SU-DHL-6 (cell line): ENCODE data around the gene DYNLT1.
"Not testable (repeated sequence)": the region's sequence is repeated elsewhere in the genome, so short reads cannot be mapped to it uniquely, and the experiment has no call there.

Experiments used
- EZH2phosphoT487 ChIP-seq: fragments of 200-600 bp; sonication (generic), shearing (Covaris generic); conservative IDR thresholded peaks from 2 replicates; pipeline ENCODE4 v1.6.1; 2018; ENCODE audit warnings: mild to moderate bottlenecking, antibody characterized with exemption, low read length, moderate library complexity, mixed read lengths
- TF ChIP-seq, protein P1 (sequence below): fragments of 200-600 bp; sonication (generic); IDR thresholded peaks from one replicate; pipeline ENCODE4 v1.5.1; 2017; ENCODE audit warnings: antibody characterized with exemption, mild to moderate bottlenecking, low read length, moderate library complexity; ENCODE audit not compliant: insufficient read depth, poor library complexity, severe bottlenecking

DNA sequence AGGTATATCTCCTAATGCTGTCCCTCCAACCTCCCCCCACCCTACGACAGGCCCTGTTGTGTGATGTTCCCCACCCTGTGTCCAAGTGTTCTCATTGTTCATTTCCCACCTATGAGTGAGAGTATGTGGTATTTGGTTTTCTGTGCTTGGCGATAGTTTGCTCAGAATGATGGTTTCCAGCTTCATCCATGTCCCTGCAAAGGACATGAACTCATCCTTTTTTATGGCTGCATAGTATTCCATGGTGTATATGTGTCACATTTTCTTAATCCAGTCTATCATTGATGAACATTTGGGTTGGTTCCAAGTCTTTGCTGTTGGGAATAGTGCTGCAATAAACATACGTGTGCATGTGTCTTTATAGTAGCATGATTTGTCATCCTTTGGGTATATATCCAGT is 29.9 kb downstream of the DYNLT1 start:
- TF ChIP-seq EZH2phosphoT487, result not testable (repeated sequence)
- TF ChIP-seq, protein P1, sequence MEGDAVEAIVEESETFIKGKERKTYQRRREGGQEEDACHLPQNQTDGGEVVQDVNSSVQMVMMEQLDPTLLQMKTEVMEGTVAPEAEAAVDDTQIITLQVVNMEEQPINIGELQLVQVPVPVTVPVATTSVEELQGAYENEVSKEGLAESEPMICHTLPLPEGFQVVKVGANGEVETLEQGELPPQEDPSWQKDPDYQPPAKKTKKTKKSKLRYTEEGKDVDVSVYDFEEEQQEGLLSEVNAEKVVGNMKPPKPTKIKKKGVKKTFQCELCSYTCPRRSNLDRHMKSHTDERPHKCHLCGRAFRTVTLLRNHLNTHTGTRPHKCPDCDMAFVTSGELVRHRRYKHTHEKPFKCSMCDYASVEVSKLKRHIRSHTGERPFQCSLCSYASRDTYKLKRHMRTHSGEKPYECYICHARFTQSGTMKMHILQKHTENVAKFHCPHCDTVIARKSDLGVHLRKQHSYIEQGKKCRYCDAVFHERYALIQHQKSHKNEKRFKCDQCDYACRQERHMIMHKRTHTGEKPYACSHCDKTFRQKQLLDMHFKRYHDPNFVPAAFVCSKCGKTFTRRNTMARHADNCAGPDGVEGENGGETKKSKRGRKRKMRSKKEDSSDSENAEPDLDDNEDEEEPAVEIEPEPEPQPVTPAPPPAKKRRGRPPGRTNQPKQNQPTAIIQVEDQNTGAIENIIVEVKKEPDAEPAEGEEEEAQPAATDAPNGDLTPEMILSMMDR, result not testable (repeated sequence)
